HepG2 (cell line): Measurements from ENCODE around the gene GNAS. TPM values are rescaled to one million over a fixed set of nuclear protein-coding genes. Genes with fewer than 3 reads are reported as not detected.
A peak's percentile ranks its signal among the peaks of the same experiment; 100 is the strongest.

ENCODE experiments used
- ADNP ChIP-seq: sonication (generic); formaldehyde crosslinking; IDR thresholded peaks from 2 replicates; pipeline ENCODE4 v1.4.0; 2020; ENCODE audit warnings: missing genetic modification reagents
- ATF7 ChIP-seq, 2 experiments: fragments of 450-650 bp in 1 of 2; sonication (generic) in 1 of 2; formaldehyde crosslinking in 1 of 2; IDR thresholded peaks; 2 replicates each; pipeline versions ENCODE4 v1.4.0 to v1.6.1; 2016 to 2020; ENCODE audit warnings: antibody characterized with exemption in 1 of 2, mild to moderate bottlenecking in 1 of 2, missing genetic modification reagents in 1 of 2
- BCL6 ChIP-seq: IDR thresholded peaks from 2 replicates; pipeline ENCODE4 v1.6.1; 2016; ENCODE audit warnings: missing genetic modification reagents, missing compliant biosample characterization
- CEBPB ChIP-seq: IDR thresholded peaks from 2 replicates; pipeline ENCODE4 v1.6.1; 2011; ENCODE audit warnings: low read depth, low read length, improper control_type of control experiment, borderline replicate concordance
- FOXP1 ChIP-seq, 2 experiments: fragments of 450-650 bp in 1 of 2; IDR thresholded peaks; 2 replicates each; pipeline ENCODE4 v1.6.1; 2017 to 2018; ENCODE audit warnings: antibody characterized with exemption in 1 of 2
- HMG20A ChIP-seq: IDR thresholded peaks from 2 replicates; pipeline ENCODE4 v1.6.1; 2016; ENCODE audit warnings: borderline replicate concordance
- KMT2B ChIP-seq: IDR thresholded peaks from 2 replicates; pipeline ENCODE4 v1.6.1; 2016; ENCODE audit warnings: missing genetic modification reagents, missing compliant biosample characterization
- NFE2L2 ChIP-seq: fragments of 150-350 bp; IDR thresholded peaks from 2 replicates; pipeline ENCODE4 v1.6.1; 2014; ENCODE audit warnings: low read length
- RBFOX2 ChIP-seq: fragments of 200-400 bp; formaldehyde crosslinking; IDR thresholded peaks from 2 replicates; pipeline ENCODE4 v1.6.1; 2017; ENCODE audit warnings: low read depth, mild to moderate bottlenecking, low read length
- RXRA ChIP-seq: sonication (generic); formaldehyde crosslinking; IDR thresholded peaks from 2 replicates; pipeline ENCODE4 v1.5.1; 2020; ENCODE audit warnings: missing genetic modification reagents
- SOX13 ChIP-seq, 3 experiments: fragments of 450-650 bp in 1 of 3; sonication (generic) in 1 of 3; formaldehyde crosslinking in 1 of 3; IDR thresholded peaks in 2 of 3; conservative IDR thresholded peaks in 1 of 3; 2 replicates each; pipeline versions ENCODE4 v1.5.0 to v1.6.1; 2016 to 2020; ENCODE audit warnings: antibody characterized with exemption in 1 of 3, mild to moderate bottlenecking in 1 of 3, missing compliant biosample characterization in 1 of 3, missing genetic modification reagents in 1 of 3, moderate library complexity in 1 of 3
- TEAD3 ChIP-seq: optimal IDR thresholded peaks from 2 replicates; pipeline ENCODE3; 2016; ENCODE audit warnings: borderline replicate concordance
- ZBTB20 ChIP-seq: sonication (generic); formaldehyde crosslinking; IDR thresholded peaks from 2 replicates; pipeline ENCODE4 v1.8.1; 2023; ENCODE audit warnings: missing genetic modification reagents, low read depth, mild to moderate bottlenecking, borderline replicate concordance
- ZBTB7A ChIP-seq: sonication (generic); formaldehyde crosslinking; IDR thresholded peaks from 2 replicates; pipeline ENCODE4 v1.8.0; 2022; ENCODE audit warnings: mild to moderate bottlenecking, missing genetic modification reagents
- ZNF12 ChIP-seq: sonication (generic); formaldehyde crosslinking; IDR thresholded peaks from 2 replicates; pipeline ENCODE4 v1.5.0; 2020; ENCODE audit warnings: missing genetic modification reagents
- ZNF549 ChIP-seq: sonication (generic); formaldehyde crosslinking; IDR thresholded peaks from 2 replicates; pipeline ENCODE4 v1.5.0; 2020; ENCODE audit warnings: missing genetic modification reagents
- ZNF781 ChIP-seq: sonication (generic); formaldehyde crosslinking; IDR thresholded peaks from 2 replicates; pipeline ENCODE4 v1.5.1; 2020; ENCODE audit warnings: borderline replicate concordance, mild to moderate bottlenecking, missing genetic modification reagents; ENCODE audit errors: not compliant biosample characterization
- polyA plus RNA-seq, 8 experiments: library from polyadenylated mRNA; depleted of rRNA in 3 of 8; stranded (reverse) in 7 of 8; unstranded in 1 of 8; fragments of >200 nt; fragmentation: Illumina TruSeq in 4 of 8; extraction: Trizol in 4 of 8; gene quantifications; 2 replicates each; pipeline versions ENCODE4 v1.2.1 to v1.2.3, GENCODE V29; 2011 to 2016; ENCODE audit warnings: low read depth in 4 of 8, missing spikeins in 1 of 8, mixed read lengths in 1 of 8; ENCODE audit not compliant: insufficient read depth in 1 of 8
- total RNA-seq, 5 experiments: library from RNA; depleted of rRNA; stranded (reverse); fragments of >200 nt; fragmentation: Illumina TruSeq; extraction: Trizol; gene quantifications; 2 replicates each; pipeline ENCODE4 v1.2.3, GENCODE V29; 2016; ENCODE audit warnings: low read depth in 1 of 5
- TF ChIP-seq, protein P1 (sequence below): sonication (generic); formaldehyde crosslinking; conservative IDR thresholded peaks from 2 replicates; pipeline ENCODE4 v1.8.0; 2022; ENCODE audit warnings: missing genetic modification reagents
- TF ChIP-seq, protein P2 (sequence below): sonication (generic); formaldehyde crosslinking; IDR thresholded peaks from 2 replicates; pipeline ENCODE4 v1.4.0; 2020; ENCODE audit warnings: missing genetic modification reagents
- TF ChIP-seq, protein P3 (sequence below): IDR thresholded peaks from 2 replicates; pipeline ENCODE4 v1.4.0; 2020; ENCODE audit warnings: mild to moderate bottlenecking, missing genetic modification reagents
- TF ChIP-seq, protein P4 (sequence below): sonication (generic); formaldehyde crosslinking; IDR thresholded peaks from 2 replicates; pipeline ENCODE4 v1.5.0; 2020; ENCODE audit warnings: missing genetic modification reagents, mild to moderate bottlenecking, borderline replicate concordance
- TF ChIP-seq, protein P5 (sequence below): sonication (generic); formaldehyde crosslinking; IDR thresholded peaks from 2 replicates; pipeline ENCODE4 v1.4.0; 2020; ENCODE audit warnings: missing genetic modification reagents, borderline replicate concordance

The GNAS gene
- total and polyA plus RNA-seq, 2 of the 13 experiments (the other 11 are each of a cell fraction or from before 2014, with no cell fraction given): 407 to 1,008 TPM

DNA sequence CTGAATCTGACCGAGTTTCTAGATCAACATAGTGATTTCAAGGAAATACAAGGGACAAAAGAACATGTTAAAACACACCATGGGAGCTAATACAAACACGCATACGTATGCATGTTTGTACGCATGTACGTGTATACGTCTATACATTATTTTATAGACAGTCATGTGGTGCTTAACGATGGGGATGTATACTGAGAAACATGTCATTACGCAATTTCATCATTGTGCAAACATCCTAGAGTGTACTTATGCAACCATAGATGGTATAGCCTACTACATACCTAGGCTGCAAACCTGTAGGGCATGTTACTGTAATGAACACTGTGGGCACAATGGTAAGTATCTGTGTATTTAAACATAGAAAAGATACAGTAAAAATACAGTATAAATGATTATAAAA lies 103.6 kb downstream of the GNAS start (continued):
- TF ChIP-seq BCL6 (CRISPR knock-in tag): peak; percentile 52; the same call in 1 of the 2 replicates
- TF ChIP-seq NFE2L2: no peak
- TF ChIP-seq FOXP1 (IDR thresholded peaks at IDR 0.05): no peak
- TF ChIP-seq FOXP1 (CRISPR knock-in tag; IDR thresholded peaks at IDR 0.05): peak; percentile 37; the same call in 1 of the 2 replicates
- 0 out of 2 replicates have a peak, but pooled peaks have one; percentile 17 for TF ChIP-seq ATF7 (IDR thresholded peaks at IDR 0.05)
- no peak for TF ChIP-seq ATF7 (CRISPR knock-in tag; IDR thresholded peaks at IDR 0.05)
- no peak for TF ChIP-seq KMT2B (CRISPR knock-in tag)
- TF ChIP-seq, protein P1, sequence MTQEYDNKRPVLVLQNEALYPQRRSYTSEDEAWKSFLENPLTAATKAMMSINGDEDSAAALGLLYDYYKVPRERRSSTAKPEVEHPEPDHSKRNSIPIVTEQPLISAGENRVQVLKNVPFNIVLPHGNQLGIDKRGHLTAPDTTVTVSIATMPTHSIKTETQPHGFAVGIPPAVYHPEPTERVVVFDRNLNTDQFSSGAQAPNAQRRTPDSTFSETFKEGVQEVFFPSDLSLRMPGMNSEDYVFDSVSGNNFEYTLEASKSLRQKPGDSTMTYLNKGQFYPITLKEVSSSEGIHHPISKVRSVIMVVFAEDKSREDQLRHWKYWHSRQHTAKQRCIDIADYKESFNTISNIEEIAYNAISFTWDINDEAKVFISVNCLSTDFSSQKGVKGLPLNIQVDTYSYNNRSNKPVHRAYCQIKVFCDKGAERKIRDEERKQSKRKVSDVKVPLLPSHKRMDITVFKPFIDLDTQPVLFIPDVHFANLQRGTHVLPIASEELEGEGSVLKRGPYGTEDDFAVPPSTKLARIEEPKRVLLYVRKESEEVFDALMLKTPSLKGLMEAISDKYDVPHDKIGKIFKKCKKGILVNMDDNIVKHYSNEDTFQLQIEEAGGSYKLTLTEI (CRISPR knock-in tag): no peak
- TF ChIP-seq ZBTB20 (CRISPR knock-in tag): peak; percentile 93
- TF ChIP-seq, protein P2, sequence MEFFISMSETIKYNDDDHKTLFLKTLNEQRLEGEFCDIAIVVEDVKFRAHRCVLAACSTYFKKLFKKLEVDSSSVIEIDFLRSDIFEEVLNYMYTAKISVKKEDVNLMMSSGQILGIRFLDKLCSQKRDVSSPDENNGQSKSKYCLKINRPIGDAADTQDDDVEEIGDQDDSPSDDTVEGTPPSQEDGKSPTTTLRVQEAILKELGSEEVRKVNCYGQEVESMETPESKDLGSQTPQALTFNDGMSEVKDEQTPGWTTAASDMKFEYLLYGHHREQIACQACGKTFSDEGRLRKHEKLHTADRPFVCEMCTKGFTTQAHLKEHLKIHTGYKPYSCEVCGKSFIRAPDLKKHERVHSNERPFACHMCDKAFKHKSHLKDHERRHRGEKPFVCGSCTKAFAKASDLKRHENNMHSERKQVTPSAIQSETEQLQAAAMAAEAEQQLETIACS (CRISPR knock-in tag): no peak
- TF ChIP-seq, protein P3, sequence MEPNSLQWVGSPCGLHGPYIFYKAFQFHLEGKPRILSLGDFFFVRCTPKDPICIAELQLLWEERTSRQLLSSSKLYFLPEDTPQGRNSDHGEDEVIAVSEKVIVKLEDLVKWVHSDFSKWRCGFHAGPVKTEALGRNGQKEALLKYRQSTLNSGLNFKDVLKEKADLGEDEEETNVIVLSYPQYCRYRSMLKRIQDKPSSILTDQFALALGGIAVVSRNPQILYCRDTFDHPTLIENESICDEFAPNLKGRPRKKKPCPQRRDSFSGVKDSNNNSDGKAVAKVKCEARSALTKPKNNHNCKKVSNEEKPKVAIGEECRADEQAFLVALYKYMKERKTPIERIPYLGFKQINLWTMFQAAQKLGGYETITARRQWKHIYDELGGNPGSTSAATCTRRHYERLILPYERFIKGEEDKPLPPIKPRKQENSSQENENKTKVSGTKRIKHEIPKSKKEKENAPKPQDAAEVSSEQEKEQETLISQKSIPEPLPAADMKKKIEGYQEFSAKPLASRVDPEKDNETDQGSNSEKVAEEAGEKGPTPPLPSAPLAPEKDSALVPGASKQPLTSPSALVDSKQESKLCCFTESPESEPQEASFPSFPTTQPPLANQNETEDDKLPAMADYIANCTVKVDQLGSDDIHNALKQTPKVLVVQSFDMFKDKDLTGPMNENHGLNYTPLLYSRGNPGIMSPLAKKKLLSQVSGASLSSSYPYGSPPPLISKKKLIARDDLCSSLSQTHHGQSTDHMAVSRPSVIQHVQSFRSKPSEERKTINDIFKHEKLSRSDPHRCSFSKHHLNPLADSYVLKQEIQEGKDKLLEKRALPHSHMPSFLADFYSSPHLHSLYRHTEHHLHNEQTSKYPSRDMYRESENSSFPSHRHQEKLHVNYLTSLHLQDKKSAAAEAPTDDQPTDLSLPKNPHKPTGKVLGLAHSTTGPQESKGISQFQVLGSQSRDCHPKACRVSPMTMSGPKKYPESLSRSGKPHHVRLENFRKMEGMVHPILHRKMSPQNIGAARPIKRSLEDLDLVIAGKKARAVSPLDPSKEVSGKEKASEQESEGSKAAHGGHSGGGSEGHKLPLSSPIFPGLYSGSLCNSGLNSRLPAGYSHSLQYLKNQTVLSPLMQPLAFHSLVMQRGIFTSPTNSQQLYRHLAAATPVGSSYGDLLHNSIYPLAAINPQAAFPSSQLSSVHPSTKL (CRISPR knock-in tag): peak; percentile 72
- TF ChIP-seq, protein P4, sequence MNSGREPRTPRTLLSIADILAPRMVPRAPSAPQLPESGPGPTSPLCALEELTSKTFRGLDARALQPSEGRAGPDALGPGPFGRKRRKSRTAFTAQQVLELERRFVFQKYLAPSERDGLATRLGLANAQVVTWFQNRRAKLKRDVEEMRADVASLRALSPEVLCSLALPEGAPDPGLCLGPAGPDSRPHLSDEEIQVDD (CRISPR knock-in tag): no peak
- TF ChIP-seq HMG20A (CRISPR knock-in tag): peak; percentile 43; the same call in 1 of the 2 replicates
- peak; percentile 76; the same call in 1 of the 2 replicates for TF ChIP-seq ZNF12 (CRISPR knock-in tag)
- TF ChIP-seq SOX13 (IDR thresholded peaks at IDR 0.05): no peak
- peak in 1 of 2 experiments; percentile 9; a peak in 1 of 4 replicates for TF ChIP-seq SOX13 (CRISPR knock-in tag; conservative IDR thresholded peaks at IDR 0.05 in 1 of 2, IDR thresholded peaks at IDR 0.05 in 1 of 2)
- no peak for TF ChIP-seq ZBTB7A (CRISPR knock-in tag)
- TF ChIP-seq ADNP (CRISPR knock-in tag): no peak
- peak; percentile 17 for TF ChIP-seq TEAD3
- TF ChIP-seq ZNF781 (CRISPR knock-in tag): no peak
- TF ChIP-seq RXRA (CRISPR knock-in tag): no peak
- TF ChIP-seq, protein P5, sequence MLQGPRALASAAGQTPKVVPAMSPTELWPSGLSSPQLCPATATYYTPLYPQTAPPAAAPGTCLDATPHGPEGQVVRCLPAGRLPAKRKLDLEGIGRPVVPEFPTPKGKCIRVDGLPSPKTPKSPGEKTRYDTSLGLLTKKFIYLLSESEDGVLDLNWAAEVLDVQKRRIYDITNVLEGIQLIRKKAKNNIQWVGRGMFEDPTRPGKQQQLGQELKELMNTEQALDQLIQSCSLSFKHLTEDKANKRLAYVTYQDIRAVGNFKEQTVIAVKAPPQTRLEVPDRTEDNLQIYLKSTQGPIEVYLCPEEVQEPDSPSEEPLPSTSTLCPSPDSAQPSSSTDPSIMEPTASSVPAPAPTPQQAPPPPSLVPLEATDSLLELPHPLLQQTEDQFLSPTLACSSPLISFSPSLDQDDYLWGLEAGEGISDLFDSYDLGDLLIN (CRISPR knock-in tag): no peak
- TF ChIP-seq RBFOX2: no peak
- TF ChIP-seq CEBPB: peak; percentile 98
- no peak for TF ChIP-seq ZNF549 (CRISPR knock-in tag)
